GM18526 (cell line): ENCODE data around the gene STARD3.
A peak's percentile ranks its signal among the peaks of the same experiment; 100 is the strongest.

Experiments
- POLR2A ChIP-seq: IDR thresholded peaks from 3 replicates; pipeline ENCODE4 v1.6.1; 2011; ENCODE audit not compliant: insufficient read length; ENCODE audit errors: extremely low read depth

STARD3 gene

GRCh38 chr17:39666231-39666600 lies 29.3 kb downstream of the STARD3 start:
- TF ChIP-seq POLR2A = no peak

- no peak for TF ChIP-seq POLR2A
Measured at GRCh38 chr17:39666601-39667261, 29.8 kb downstream of the STARD3 start.

GRCh38 chr17:39667262-39667944 lies 30.5 kb downstream of the STARD3 start:
- TF ChIP-seq POLR2A = no peak

- no peak for TF ChIP-seq POLR2A
Measured at GRCh38 chr17:39667945-39668924, 31.3 kb downstream of the STARD3 start, which contains the start of gene PNMT. Gene PNMT (plus strand): TSS chr17:39668453. CDS start chr17:39668476, 23 bp downstream.

GRCh38 chr17:39669897-39670735 lies 33.2 kb downstream of the STARD3 start:
- no peak for TF ChIP-seq POLR2A

GRCh38 chr17:39670746-39671145 lies 33.8 kb downstream of the STARD3 start:
- no peak for TF ChIP-seq POLR2A

GRCh38 chr17:39671651-39672521 lies 34.9 kb downstream of the STARD3 start:
- TF ChIP-seq POLR2A = no peak

GRCh38 chr17:39672522-39673334 lies 35.8 kb downstream of the STARD3 start:
- TF ChIP-seq POLR2A = no peak

- no peak for TF ChIP-seq POLR2A
Measured at GRCh38 chr17:39673335-39674081, 36.6 kb downstream of the STARD3 start.

- no peak for TF ChIP-seq POLR2A
Measured at GRCh38 chr17:39674179-39674578, 37.2 kb downstream of the STARD3 start.

- TF ChIP-seq POLR2A = peak; percentile 26
Measured at GRCh38 chr17:39674702-39675389, 37.9 kb downstream of the STARD3 start.

GRCh38 chr17:39675390-39676082 lies 38.6 kb downstream of the STARD3 start:
- TF ChIP-seq POLR2A = no peak
